CD14-positive monocyte (primary cell): ENCODE data around the gene MECP2. TPM values are rescaled to one million over a fixed set of nuclear protein-coding genes. Genes with fewer than 3 reads are reported as not detected.

Source experiments
- DNase-seq, 3 donors: peaks; one replicate each; pipeline ENCODE4 v3.0.0-alpha.2; 2011 to 2022
- H2AFZ ChIP-seq: 2 replicates; pipeline ENCODE4 v1.6.0; 2012; ENCODE audit warnings: mild to moderate bottlenecking, low read depth, low read length, inconsistent platforms; ENCODE audit not compliant: insufficient read depth, poor library complexity, severe bottlenecking
- H3K27ac ChIP-seq, 2 donors: 1 replicate in 1 of 2; 2 replicates in 1 of 2; pipeline ENCODE4 v1.5.1; 2012 to 2013; ENCODE audit warnings: low read length in 2 of 2, control low read depth in 1 of 2, inconsistent platforms in 1 of 2, low read depth in 1 of 2, mild to moderate bottlenecking in 1 of 2
- H3K27me3 ChIP-seq, 2 donors: one replicate each; pipeline versions ENCODE4 v1.6.0 to v1.6.1; 2011 to 2013; ENCODE audit warnings: low read length in 2 of 2; ENCODE audit not compliant: control insufficient read depth in 2 of 2, insufficient read depth in 2 of 2
- H3K36me3 ChIP-seq, 2 donors: replicated peaks in 1 of 2; 1 replicate in 1 of 2; 2 replicates in 1 of 2; pipeline versions ENCODE4 v1.5.1 to v1.6.1; 2012 to 2013; ENCODE audit warnings: low read length in 2 of 2, control low read depth in 1 of 2, inconsistent platforms in 1 of 2, mild to moderate bottlenecking in 1 of 2; ENCODE audit not compliant: insufficient read depth in 2 of 2, control insufficient read depth in 1 of 2
- H3K4me1 ChIP-seq, 2 donors: 1 replicate in 1 of 2; 2 replicates in 1 of 2; pipeline versions ENCODE4 v1.5.1 to v1.6.1; 2012 to 2013; ENCODE audit warnings: low read length in 2 of 2, control low read depth in 1 of 2, inconsistent platforms in 1 of 2, mild to moderate bottlenecking in 1 of 2, moderate library complexity in 1 of 2; ENCODE audit not compliant: insufficient read depth in 2 of 2, control insufficient read depth in 1 of 2
- H3K4me2 ChIP-seq: replicated peaks from 2 replicates; pipeline ENCODE3; 2012; ENCODE audit warnings: low read length, moderate library complexity, mild to moderate bottlenecking; ENCODE audit not compliant: poor library complexity, severe bottlenecking; ENCODE audit errors: extremely low read depth
- H3K4me3 ChIP-seq, 3 experiments: fragments of 200-600 bp in 1 of 3; sonication (generic) in 1 of 3; replicated peaks in 1 of 3; 1 replicate in 2 of 3; 2 replicates in 1 of 3; pipeline ENCODE4 v1.5.1; 2011 to 2013; ENCODE audit warnings: low read length in 3 of 3, mild to moderate bottlenecking in 3 of 3, control low read depth in 2 of 3, low read depth in 2 of 3, inconsistent platforms in 1 of 3, moderate library complexity in 1 of 3
- H3K79me2 ChIP-seq: 2 replicates; pipeline ENCODE4 v1.6.0; 2012; ENCODE audit warnings: mild to moderate bottlenecking, control low read depth, inconsistent platforms, low read length, moderate library complexity; ENCODE audit not compliant: insufficient read depth
- H3K9ac ChIP-seq: 2 replicates; pipeline ENCODE4 v1.6.0; 2017; ENCODE audit warnings: low read length, mild to moderate bottlenecking; ENCODE audit not compliant: insufficient read depth, poor library complexity, severe bottlenecking
- H3K9me3 ChIP-seq, 2 donors: replicated peaks in 1 of 2; 1 replicate in 1 of 2; 2 replicates in 1 of 2; pipeline versions ENCODE4 v1.5.1 to v1.6.1; 2012 to 2013; ENCODE audit warnings: low read length in 2 of 2, control low read depth in 1 of 2; ENCODE audit not compliant: control insufficient read depth in 1 of 2, insufficient read depth in 1 of 2
- H4K20me1 ChIP-seq: 2 replicates; pipeline ENCODE4 v1.6.0; 2012; ENCODE audit warnings: mild to moderate bottlenecking, low read length, control low read depth, moderate library complexity; ENCODE audit not compliant: insufficient read depth
- H3K27ac Mint-ChIP-seq, 7 donors: one replicate each; pipeline ENCODE4 v1.8.0; 2020; ENCODE audit warnings: mild to moderate bottlenecking in 7 of 7, mixed read lengths in 7 of 7, moderate library complexity in 6 of 7, inconsistent platforms in 2 of 7
- H3K27me3 Mint-ChIP-seq, 3 donors: one replicate each; pipeline ENCODE4 v1.8.0; 2021 to 2022; ENCODE audit warnings: low read depth in 3 of 3, mild to moderate bottlenecking in 3 of 3, mixed read lengths in 3 of 3, moderate library complexity in 3 of 3, inconsistent platforms in 1 of 3
- H3K36me3 Mint-ChIP-seq, 2 donors: one replicate each; pipeline ENCODE4 v1.8.0; 2020; ENCODE audit warnings: mixed read lengths in 2 of 2, inconsistent platforms in 1 of 2, mild to moderate bottlenecking in 1 of 2
- H3K4me1 Mint-ChIP-seq: one replicate; pipeline ENCODE4 v1.8.0; 2020; ENCODE audit warnings: mild to moderate bottlenecking, mixed read lengths
- H3K4me3 Mint-ChIP-seq, 2 donors: one replicate each; pipeline ENCODE4 v1.8.0; 2020; ENCODE audit warnings: mild to moderate bottlenecking in 2 of 2, mixed read lengths in 2 of 2, moderate library complexity in 1 of 2
- H3K9me3 Mint-ChIP-seq, 7 donors: one replicate each; pipeline ENCODE4 v1.8.0; 2020 to 2022; ENCODE audit warnings: mixed read lengths in 7 of 7, mild to moderate bottlenecking in 6 of 7, moderate library complexity in 6 of 7, inconsistent platforms in 2 of 7
- CTCF ChIP-seq: fragments of 200-600 bp; IDR thresholded peaks from one replicate; pipeline ENCODE4 v1.8.0; 2022; ENCODE audit warnings: antibody characterized with exemption, mild to moderate bottlenecking
- WGBS: methylation state at CpG from one replicate; pipeline ENCODE4 v1.1.5; 2013; ENCODE audit warnings: missing lambda C conversion rate; ENCODE audit not compliant: insufficient coverage; 5-methylcytosine and 5-hydroxymethylcytosine counted together
- intact Hi-C, 2 donors: fragments of 100-400 bp; cut with micrococcal nuclease; formaldehyde crosslinking; loops; one replicate each; pipeline versions ENCODE4 v1.15.0 to v1.15.1; 2023
- polyA plus RNA-seq, 3 donors: library from polyadenylated mRNA; depleted of rRNA in 1 of 3; unstranded in 2 of 3; stranded (reverse) in 1 of 3; fragments of 300-500 nt in 2 of 3; fragments of >200 nt in 1 of 3; fragmentation: Illumina TruSeq in 2 of 3; gene quantifications; 1 replicate in 2 of 3; 2 replicates in 1 of 3; pipeline ENCODE4 v1.2.3, GENCODE V29; 2012 to 2021

The MECP2 gene
- polyA plus RNA-seq, 3 donors = 5.2 to 21.2 (median 9.6) TPM

- Histone ChIP-seq H3K79me2 (peaks cover 50% of the 10 kb centered on the region), H2AFZ (peak overlapping the region; percentile 19), H4K20me1 (peaks cover 21% of the 10 kb centered on the region), H3K27ac (peak overlapping the region; percentile 99 to 100), H3K36me3 (no peaks in the 10 kb centered on the region), H3K4me3 (no peak overlapping the region), H3K4me1 (peaks cover 24 to 29% of the 10 kb centered on the region in 2 donors), H3K9me3 (no peaks in the 10 kb centered on the region), H3K4me2 (peak overlapping the region; percentile 87), H3K9ac (peak overlapping the region; percentile 10), H3K27me3 (no peaks in the 10 kb centered on the region)
- H3K27me3 Mint-ChIP-seq = peaks cover 0 to 40% (median 0%) of the 10 kb centered on the region in 3 donors
- WGBS = 24% methylated on average over 2 of the region's 3 CpGs
- peak in 2 of 3 donors; percentile 32 to 35 for DNase-seq
- no peaks in the 10 kb centered on the region for H3K36me3 Mint-ChIP-seq
- intact Hi-C loops = loop anchor here (5.0 kb wide), 2 partner anchors 32 to 37 kb away; no protein-coding TSS in a partner anchor
- peaks cover 0 to 17% (median 8%) of the 10 kb centered on the region in 7 donors for H3K9me3 Mint-ChIP-seq
- H3K27ac Mint-ChIP-seq = peak overlapping the region; percentile 82 to 99 (median 93)
- TF ChIP-seq CTCF = no peak
- H3K4me1 Mint-ChIP-seq = peaks cover 24% of the 10 kb centered on the region
- H3K4me3 Mint-ChIP-seq = peak overlapping the region in 1 of 2 donors; percentile 84
Measured at GRCh38 chrX:153974726-153975286, 122.7 kb downstream of the MECP2 start.

- Histone ChIP-seq H2AFZ (peak overlapping the region; percentile 19), H4K20me1 (peaks cover 28% of the 10 kb centered on the region), H3K4me3 (peak overlapping the region in 1 of 3 experiments; percentile 71), H3K36me3 (no peaks in the 10 kb centered on the region), H3K4me1 (peaks cover 31 to 36% of the 10 kb centered on the region in 2 donors), H3K27me3 (no peaks in the 10 kb centered on the region), H3K27ac (peak overlapping the region; percentile 99 to 100), H3K9ac (peak overlapping the region; percentile 10), H3K4me2 (peak overlapping the region; percentile 87), H3K79me2 (peaks cover 56% of the 10 kb centered on the region), H3K9me3 (no peaks in the 10 kb centered on the region)
- Mint-ChIP-seq H3K9me3 (peaks cover 0 to 18% (median 8%) of the 10 kb centered on the region in 7 donors), H3K4me1 (peaks cover 30% of the 10 kb centered on the region), H3K4me3 (peak overlapping the region; percentile 32 to 84), H3K27ac (peak overlapping the region; percentile 82 to 99 (median 93)), H3K27me3 (peaks cover 0 to 38% (median 0%) of the 10 kb centered on the region in 3 donors), H3K36me3 (peaks cover 0 to 2% of the 10 kb centered on the region in 2 donors)
- peak; percentile 54 to 72 (median 64) for DNase-seq
- WGBS = 43% methylated on average over 8 of the region's 14 CpGs
- intact Hi-C loops = loop anchor here (5.0 kb wide), 2 partner anchors 33 to 38 kb away; no protein-coding TSS in a partner anchor
- no peak for TF ChIP-seq CTCF
Measured at GRCh38 chrX:153974003-153974725, 123.4 kb downstream of the MECP2 start.
